Measurements from ENCODE around the gene CILP2.

DNA sequence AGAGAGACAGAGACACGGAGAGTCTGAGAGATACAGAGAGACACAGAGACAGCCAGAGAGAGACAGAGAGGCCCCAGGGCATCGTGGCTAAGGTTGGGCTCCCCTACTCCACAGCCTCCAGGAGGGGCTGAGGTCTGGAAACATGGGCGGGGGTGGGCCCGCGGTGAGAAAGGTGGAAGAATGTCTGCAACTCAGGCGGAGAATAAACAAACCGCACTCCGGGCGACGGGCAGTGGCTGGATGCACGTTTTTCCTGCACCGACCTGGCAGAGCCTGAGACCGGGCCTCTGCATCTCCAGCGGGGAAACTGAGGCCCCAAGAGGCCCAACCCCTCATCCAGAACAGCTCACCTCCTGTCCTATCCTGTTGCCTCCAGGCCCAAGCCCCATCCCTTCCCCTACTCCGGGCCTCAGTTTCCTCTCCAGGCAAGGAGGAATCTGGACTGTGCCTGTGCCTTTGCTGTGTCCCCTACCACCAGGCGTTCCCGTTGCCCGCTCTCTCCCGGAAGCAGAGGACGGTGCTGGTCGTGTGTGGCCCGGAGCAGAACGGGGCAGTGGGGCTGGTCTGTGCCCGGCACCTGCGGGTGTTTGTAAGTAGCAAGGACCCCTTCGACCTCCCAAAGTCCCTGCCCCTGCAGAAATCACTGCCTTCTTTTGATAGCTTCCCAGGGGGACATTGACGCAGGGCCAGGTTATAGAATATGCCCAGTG, 3.4 kb upstream of the CILP2 start:
- TF ChIP-seq TEAD4 (IDR thresholded peaks at IDR 0.05; ENCODE audit: borderline replicate concordance, insufficient read depth) = no peak
- TF ChIP-seq FOXJ3 (CRISPR knock-in tag; IDR thresholded peaks at IDR 0.05) = no peak
- TF ChIP-seq, protein P1, sequence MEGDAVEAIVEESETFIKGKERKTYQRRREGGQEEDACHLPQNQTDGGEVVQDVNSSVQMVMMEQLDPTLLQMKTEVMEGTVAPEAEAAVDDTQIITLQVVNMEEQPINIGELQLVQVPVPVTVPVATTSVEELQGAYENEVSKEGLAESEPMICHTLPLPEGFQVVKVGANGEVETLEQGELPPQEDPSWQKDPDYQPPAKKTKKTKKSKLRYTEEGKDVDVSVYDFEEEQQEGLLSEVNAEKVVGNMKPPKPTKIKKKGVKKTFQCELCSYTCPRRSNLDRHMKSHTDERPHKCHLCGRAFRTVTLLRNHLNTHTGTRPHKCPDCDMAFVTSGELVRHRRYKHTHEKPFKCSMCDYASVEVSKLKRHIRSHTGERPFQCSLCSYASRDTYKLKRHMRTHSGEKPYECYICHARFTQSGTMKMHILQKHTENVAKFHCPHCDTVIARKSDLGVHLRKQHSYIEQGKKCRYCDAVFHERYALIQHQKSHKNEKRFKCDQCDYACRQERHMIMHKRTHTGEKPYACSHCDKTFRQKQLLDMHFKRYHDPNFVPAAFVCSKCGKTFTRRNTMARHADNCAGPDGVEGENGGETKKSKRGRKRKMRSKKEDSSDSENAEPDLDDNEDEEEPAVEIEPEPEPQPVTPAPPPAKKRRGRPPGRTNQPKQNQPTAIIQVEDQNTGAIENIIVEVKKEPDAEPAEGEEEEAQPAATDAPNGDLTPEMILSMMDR (IDR thresholded peaks at IDR 0.05) = no peak
- no peak for TF ChIP-seq ELF1 (IDR thresholded peaks at IDR 0.05)
- no peak for TF ChIP-seq POLR2AphosphoS5 (IDR thresholded peaks at IDR 0.05; ENCODE audit: low read depth, low read length)
- no peak for TF ChIP-seq CHD2 (IDR thresholded peaks at IDR 0.05; ENCODE audit: low read length, partially characterized antibody)
- no peak for TF ChIP-seq EZH2phosphoT487 (IDR thresholded peaks at IDR 0.05; ENCODE audit: borderline replicate concordance, low read depth)
